Omental fat pad (tissue), 4 donors: ENCODE data around the gene ZBTB5. TPM values are rescaled to one million over a fixed set of nuclear protein-coding genes. Genes with fewer than 3 reads are reported as not detected.
"Not testable (repeated sequence)": the region's sequence is repeated elsewhere in the genome, so short reads cannot be mapped to it uniquely, and the experiment has no call there.

Experiments used
- ATAC-seq: fragments of 150-250 bp; one replicate; pipeline ENCODE4 v1.9.1; 2016; ENCODE audit warnings: mild to moderate bottlenecking, moderate library complexity; ENCODE audit not compliant: low FRiP score
- DNase-seq: peaks from one replicate; pipeline ENCODE4 v3.0.0-alpha.2; 2019; ENCODE audit warnings: low spot score
- total RNA-seq, 4 donors: library from RNA; depleted of rRNA; stranded (reverse); fragments of >200 nt; gene quantifications; one replicate each; pipeline ENCODE4 v1.1.0, GENCODE V29; 2016
- TF ChIP-seq, protein P1 (sequence below), 3 donors: fragments of 450-650 bp; IDR thresholded peaks; one replicate each; pipeline ENCODE4 v1.5.1; 2016 to 2017; ENCODE audit warnings: antibody characterized with exemption in 3 of 3, mild to moderate bottlenecking in 3 of 3, moderate library complexity in 2 of 3

Gene ZBTB5
- total RNA-seq, 4 donors from 2014 or later = 7.4 to 8.7 (median 7.8) TPM

DNA sequence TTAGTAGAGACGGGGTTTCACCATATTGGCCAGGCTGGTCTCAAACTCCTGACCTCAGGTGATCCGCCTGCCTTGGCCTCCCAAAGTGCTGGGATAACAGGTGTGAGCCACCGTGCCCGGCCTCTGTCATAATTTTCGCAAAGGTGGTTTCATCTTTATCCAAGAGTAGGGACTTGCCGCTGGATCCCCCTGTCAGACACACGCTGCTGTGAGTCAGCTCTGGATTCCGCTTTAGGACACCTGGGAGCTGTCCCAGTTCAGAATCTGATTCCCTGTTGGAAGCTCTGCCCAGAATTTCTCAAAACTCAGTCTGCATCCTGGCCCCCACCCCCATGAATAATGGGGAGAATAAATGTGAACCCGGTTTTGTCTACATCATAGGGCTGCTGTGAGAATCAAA is 60.7 kb downstream of the ZBTB5 start:
- TF ChIP-seq, protein P1, sequence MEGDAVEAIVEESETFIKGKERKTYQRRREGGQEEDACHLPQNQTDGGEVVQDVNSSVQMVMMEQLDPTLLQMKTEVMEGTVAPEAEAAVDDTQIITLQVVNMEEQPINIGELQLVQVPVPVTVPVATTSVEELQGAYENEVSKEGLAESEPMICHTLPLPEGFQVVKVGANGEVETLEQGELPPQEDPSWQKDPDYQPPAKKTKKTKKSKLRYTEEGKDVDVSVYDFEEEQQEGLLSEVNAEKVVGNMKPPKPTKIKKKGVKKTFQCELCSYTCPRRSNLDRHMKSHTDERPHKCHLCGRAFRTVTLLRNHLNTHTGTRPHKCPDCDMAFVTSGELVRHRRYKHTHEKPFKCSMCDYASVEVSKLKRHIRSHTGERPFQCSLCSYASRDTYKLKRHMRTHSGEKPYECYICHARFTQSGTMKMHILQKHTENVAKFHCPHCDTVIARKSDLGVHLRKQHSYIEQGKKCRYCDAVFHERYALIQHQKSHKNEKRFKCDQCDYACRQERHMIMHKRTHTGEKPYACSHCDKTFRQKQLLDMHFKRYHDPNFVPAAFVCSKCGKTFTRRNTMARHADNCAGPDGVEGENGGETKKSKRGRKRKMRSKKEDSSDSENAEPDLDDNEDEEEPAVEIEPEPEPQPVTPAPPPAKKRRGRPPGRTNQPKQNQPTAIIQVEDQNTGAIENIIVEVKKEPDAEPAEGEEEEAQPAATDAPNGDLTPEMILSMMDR (IDR thresholded peaks at IDR 0.05) = no peak
- DNase-seq = no peak
- no peak for ATAC-seq

DNA sequence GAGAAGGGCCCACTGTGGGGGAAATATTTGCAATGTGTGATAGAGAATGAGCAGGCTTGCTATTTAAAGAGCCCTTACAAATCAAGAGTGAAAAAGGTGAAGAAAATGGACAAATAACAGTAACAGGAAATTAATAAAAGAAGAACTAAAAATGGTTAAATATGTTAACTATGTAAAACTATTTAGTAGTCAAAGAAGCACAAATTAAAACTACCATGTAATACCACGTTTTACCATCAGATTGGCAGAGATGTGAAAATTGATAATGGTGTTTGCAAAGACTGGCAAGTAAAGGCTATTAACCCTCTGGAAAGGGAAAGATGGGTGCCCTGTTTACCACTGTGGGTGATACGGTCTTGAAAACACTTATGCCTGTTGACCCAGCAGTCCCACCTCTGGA is 65.9 kb downstream of the ZBTB5 start:
- no peak for ATAC-seq
- DNase-seq = no peak
- TF ChIP-seq, protein P1 (IDR thresholded peaks at IDR 0.05) = no peak

DNA sequence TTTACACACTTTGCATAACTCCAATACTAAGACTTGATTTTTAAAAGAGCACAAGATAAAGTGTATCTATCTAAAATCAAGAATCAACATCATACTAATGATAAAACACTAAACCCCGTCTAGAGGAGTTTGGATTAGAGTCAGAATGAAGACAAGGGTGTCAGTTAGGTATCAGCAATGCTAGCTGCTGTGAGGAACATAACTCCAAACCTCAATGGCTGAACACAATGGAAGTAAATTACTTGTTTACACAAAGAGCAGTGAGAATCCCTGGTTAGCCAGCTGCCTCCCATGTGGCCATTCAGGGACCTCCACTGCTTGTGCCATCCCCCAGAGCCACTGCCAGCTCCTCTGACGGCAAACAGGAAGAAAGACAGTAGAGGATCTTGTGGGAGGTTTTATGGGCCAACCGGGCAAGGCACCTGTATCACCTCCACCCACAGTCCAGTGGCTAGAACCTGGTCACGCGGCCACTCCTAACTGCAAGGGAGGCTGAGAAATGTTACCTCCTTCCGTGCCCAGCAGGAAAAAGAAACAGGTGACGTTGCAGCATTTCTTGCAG is 66.7 kb downstream of the ZBTB5 start:
- TF ChIP-seq, protein P1 (IDR thresholded peaks at IDR 0.05) = no peak
- DNase-seq = no peak
- ATAC-seq = no peak

DNA sequence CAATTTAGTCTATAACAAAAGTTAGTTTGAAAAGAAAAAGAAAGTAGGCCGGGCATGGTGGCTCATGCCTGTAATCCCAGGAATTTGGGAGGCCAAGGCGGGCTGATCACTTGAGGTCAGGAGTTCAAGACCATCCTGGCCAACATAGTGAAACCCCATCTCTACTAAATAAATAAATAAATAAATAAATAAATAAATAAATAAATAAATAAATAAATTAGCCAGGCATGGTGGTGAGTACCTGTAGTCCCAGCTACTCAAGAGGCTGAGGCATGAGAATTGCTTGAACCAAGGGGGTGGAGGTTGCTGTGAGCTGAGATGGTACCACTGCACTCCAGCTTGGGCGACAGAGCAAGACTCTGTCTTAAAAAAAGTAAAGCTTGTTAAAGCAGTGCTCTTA is 67.3 kb downstream of the ZBTB5 start:
- ATAC-seq, DNase-seq: not testable (repeated sequence)

DNA sequence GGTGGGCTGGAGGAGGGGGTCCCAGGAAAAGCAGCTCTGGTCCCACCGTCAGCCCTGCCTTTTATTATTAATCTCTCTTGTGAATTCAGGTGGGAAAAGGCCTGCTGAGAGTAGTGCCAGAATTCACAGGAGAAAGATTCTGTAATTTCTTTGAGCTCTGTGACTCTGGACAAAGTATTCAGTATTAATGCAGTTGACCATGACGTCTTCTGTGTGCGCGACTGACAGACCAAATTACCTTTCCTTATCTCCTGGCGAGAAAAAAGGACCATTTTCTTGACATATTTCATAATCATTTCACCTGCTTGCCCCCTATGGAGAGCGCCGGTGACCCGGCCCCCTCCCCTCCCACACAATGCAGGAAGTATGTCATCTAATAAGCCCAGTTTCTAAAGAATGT is 69.6 kb downstream of the ZBTB5 start:
- no peak for ATAC-seq
- TF ChIP-seq, protein P1 (IDR thresholded peaks at IDR 0.05) = no peak
- DNase-seq = no peak

DNA sequence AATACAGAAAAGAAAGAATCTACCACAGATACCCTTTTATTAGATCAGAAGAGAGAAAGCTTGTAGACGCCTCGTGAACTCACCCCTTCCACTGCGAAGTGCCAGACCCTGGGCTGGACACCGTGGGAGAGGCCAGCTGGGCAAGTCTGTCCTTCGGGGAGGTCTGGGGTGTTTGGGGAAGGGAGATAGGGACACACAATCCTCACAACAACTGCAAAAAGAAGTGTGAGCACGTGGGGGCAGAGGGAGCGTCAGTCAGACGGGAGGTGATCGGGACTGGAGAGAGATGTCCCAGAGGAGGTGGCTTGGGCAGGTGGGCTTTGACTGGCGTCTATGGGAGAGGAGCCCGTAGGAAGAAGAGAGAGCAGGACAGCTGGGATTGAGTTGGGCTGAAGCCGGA is 70.0 kb downstream of the ZBTB5 start:
- TF ChIP-seq, protein P1 (IDR thresholded peaks at IDR 0.05) = no peak

DNA sequence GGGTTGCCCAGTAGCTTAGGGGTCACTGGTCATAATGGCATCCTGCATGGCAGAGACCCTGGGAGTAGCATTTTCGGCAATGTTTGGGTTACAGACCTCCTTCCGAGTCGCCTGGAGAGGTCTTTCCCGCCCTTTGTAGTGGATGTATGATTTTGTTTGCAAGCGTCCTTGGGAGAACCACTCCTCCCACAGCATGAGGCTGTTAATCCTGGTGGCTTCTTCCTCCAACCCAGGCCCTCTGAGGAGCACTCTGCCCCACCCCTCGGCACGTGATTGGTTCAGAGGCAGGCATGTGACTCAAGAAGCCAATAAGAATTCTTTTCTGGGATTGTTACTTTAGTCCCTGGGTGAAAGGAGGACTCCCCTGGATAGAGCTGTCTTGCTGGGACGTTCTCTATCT is 73.0 kb downstream of the ZBTB5 start:
- DNase-seq = no peak
- ATAC-seq = no peak
- TF ChIP-seq, protein P1 (IDR thresholded peaks at IDR 0.05) = no peak

More for the DNA sequence above, 70.0 kb downstream of the ZBTB5 start:
- DNase-seq = no peak
- no peak for ATAC-seq

DNA sequence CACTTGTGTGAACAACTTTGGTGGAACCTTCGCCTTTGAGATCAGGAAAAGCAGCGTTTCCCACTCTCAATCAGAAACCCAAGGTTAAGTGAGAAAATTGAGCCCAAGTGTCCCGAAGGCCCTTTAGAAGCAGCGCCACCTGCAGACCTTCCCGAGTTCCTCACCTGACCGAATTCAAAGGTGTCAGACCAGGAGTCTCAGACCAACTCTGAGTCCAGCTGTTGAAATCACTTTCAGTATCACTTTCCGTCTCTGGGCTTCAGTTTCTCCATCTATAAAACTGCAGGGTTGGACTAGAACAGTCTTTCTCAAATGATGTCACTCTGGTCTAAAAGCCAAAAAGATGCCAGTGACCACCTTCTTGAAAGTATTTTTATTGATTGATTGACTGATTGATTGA is 74.5 kb downstream of the ZBTB5 start:
- TF ChIP-seq, protein P1 (IDR thresholded peaks at IDR 0.05) = no peak
- DNase-seq (no peak), ATAC-seq (no peak)
